HL-60 (cell line): ENCODE measurements around the gene SLC12A7.

ENCODE experiments used
- CTCF ChIP-seq: IDR thresholded peaks from one replicate; pipeline ENCODE4 v1.5.1; 2011; ENCODE audit warnings: low read length, control low read depth, inconsistent platforms; ENCODE audit not compliant: insufficient read depth
- POLR2AphosphoS5 ChIP-seq: IDR thresholded peaks from 2 replicates; pipeline ENCODE4 v1.6.1; 2012; ENCODE audit warnings: low read depth
- REST ChIP-seq: IDR thresholded peaks from 2 replicates; pipeline ENCODE4 v1.6.1; 2012; ENCODE audit warnings: low read depth; ENCODE audit not compliant: insufficient replicate concordance

GRCh38 chr5:1048861-1049838, 62.7 kb downstream of the SLC12A7 start:
- no peak for TF ChIP-seq CTCF
- no peak for TF ChIP-seq POLR2AphosphoS5
- TF ChIP-seq REST, result no peak
